PC-9 (cell line): ENCODE data around the gene CD37. TPM values are rescaled to one million over a fixed set of nuclear protein-coding genes. Genes with fewer than 3 reads are reported as not detected.
A peak's percentile ranks its signal among the peaks of the same experiment; 100 is the strongest.

Experiments
- BruUV-seq: library from RNA; stranded (reverse); fragments of 400-500 nt; replicated peaks from 2 replicates; lab custom pipeline; 2021; lab: Mats Ljungman, UMichigan
- CTCF ChIA-PET: fragments of 300-600 bp; sonication (Branson Sonifier 250); formaldehyde crosslinking; loops from one replicate; lab custom pipeline; 2022; ENCODE audit warnings: antibody characterized with exemption; lab: Charles Lee
- POLR2A ChIA-PET: fragments of 300-600 bp; sonication (Branson Sonifier 250); formaldehyde crosslinking; loops from one replicate; lab custom pipeline; 2022; ENCODE audit warnings: antibody characterized with exemption; ENCODE audit not compliant: unreplicated experiment; lab: Charles Lee
- DNase-seq, 2 experiments: peaks; one replicate each; pipeline versions ENCODE4 v3.0.0 to v3.0.0-alpha.2; 2015 to 2022; ENCODE audit warnings: mixed read lengths in 1 of 2
- H2AFZ ChIP-seq: fragments of 200-600 bp; sonication (generic); 2 replicates; pipeline ENCODE4 v1.8.1; 2017; ENCODE audit warnings: antibody characterized with exemption
- H3F3A ChIP-seq: fragments of 200-600 bp; sonication (generic); 2 replicates; pipeline ENCODE4 v1.8.1; 2017; ENCODE audit warnings: antibody characterized with exemption, mild to moderate bottlenecking, low read depth; ENCODE audit not compliant: insufficient read depth
- H3K27ac ChIP-seq: fragments of 200-600 bp; sonication (generic); 2 replicates; pipeline ENCODE4 v1.6.1; 2016; ENCODE audit warnings: mixed run types
- H3K27me3 ChIP-seq: fragments of 200-600 bp; sonication (generic); 2 replicates; pipeline ENCODE4 v1.6.1; 2016; ENCODE audit warnings: low read depth, mixed run types; ENCODE audit not compliant: insufficient read depth
- H3K36me3 ChIP-seq: fragments of 200-600 bp; sonication (generic); 2 replicates; pipeline ENCODE4 v1.6.1; 2016; ENCODE audit warnings: low read depth, mixed run types
- H3K4me1 ChIP-seq: fragments of 200-600 bp; sonication (generic); replicated peaks from 2 replicates; pipeline ENCODE4 v1.6.1; 2016; ENCODE audit warnings: mixed run types; ENCODE audit not compliant: insufficient read depth
- H3K4me2 ChIP-seq: fragments of 200-600 bp; sonication (generic); 2 replicates; pipeline ENCODE4 v1.6.1; 2017; ENCODE audit warnings: mixed run types
- H3K4me3 ChIP-seq: fragments of 200-600 bp; sonication (generic); 2 replicates; pipeline ENCODE4 v1.6.1; 2016; ENCODE audit warnings: mixed run types
- H3K79me2 ChIP-seq: fragments of 200-600 bp; sonication (generic); 2 replicates; pipeline ENCODE4 v1.6.1; 2017; ENCODE audit warnings: low read depth, mixed run types
- H3K9me2 ChIP-seq: fragments of 200-600 bp; sonication (generic); 2 replicates; pipeline ENCODE4 v1.8.1; 2017; ENCODE audit warnings: mild to moderate bottlenecking; ENCODE audit not compliant: insufficient read depth
- H3K9me3 ChIP-seq: fragments of 200-600 bp; sonication (generic); 2 replicates; pipeline ENCODE4 v1.8.1; 2016; ENCODE audit warnings: low read depth; ENCODE audit not compliant: insufficient read depth
- H4K20me1 ChIP-seq: fragments of 200-600 bp; sonication (generic); 2 replicates; pipeline ENCODE4 v1.8.1; 2017; ENCODE audit not compliant: insufficient read depth
- CTCF ChIP-seq: fragments of 200-600 bp; sonication (generic); conservative IDR thresholded peaks from 2 replicates; pipeline ENCODE4 v1.6.1; 2017; ENCODE audit warnings: mixed run types, antibody characterized with exemption, mild to moderate bottlenecking, moderate library complexity
- EZH2 ChIP-seq: fragments of 200-600 bp; sonication (generic); IDR thresholded peaks from 2 replicates; pipeline ENCODE4 v1.8.0; 2017; ENCODE audit warnings: antibody characterized with exemption, low read depth
- intact Hi-C: fragments of 100-400 bp; cut with micrococcal nuclease; formaldehyde crosslinking; loops from one replicate; pipeline ENCODE4 v1.10.0; 2022; ENCODE audit not compliant: unreplicated experiment
- total RNA-seq: library from RNA; stranded (reverse); gene quantifications from 2 replicates; pipeline ENCODE4 v1.2.3, GENCODE V29; 2021

The CD37 gene
- total RNA-seq, 1 experiment from 2014 or later, result not detected

- Histone ChIP-seq H4K20me1 (no peaks in the 10 kb centered on the region), H2AFZ (no peak overlapping the region), H3F3A (no peaks in the 10 kb centered on the region), H3K4me1 (no peaks in the 10 kb centered on the region), H3K27ac (no peak overlapping the region), H3K9me3 (no peaks in the 10 kb centered on the region), H3K4me2 (no peak overlapping the region), H3K79me2 (no peaks in the 10 kb centered on the region), H3K36me3 (0 out of 2 replicates have a peak, but pooled peaks cover 4% of the 10 kb centered on the region), H3K9me2 (no peaks in the 10 kb centered on the region), H3K4me3 (no peak overlapping the region), H3K27me3 (no peaks in the 10 kb centered on the region)
- no TSS peak for BruUV-seq
- POLR2A ChIA-PET, result no interaction called here
- no peak for DNase-seq
- CTCF ChIA-PET, result no interaction called here
- intact Hi-C loops, result no loop called here
- TF ChIP-seq EZH2 (no peak), CTCF (no peak)
Observed at GRCh38 chr19:49344505-49345423, 9.6 kb downstream of the CD37 start.

GRCh38 chr19:49347191-49347590 is 12.0 kb downstream of the CD37 start:
- Histone ChIP-seq H2AFZ (no peak overlapping the region), H3K4me1 (no peaks in the 10 kb centered on the region), H3K36me3 (0 out of 2 replicates have a peak, but pooled peaks cover 4% of the 10 kb centered on the region), H3F3A (no peaks in the 10 kb centered on the region), H3K9me3 (no peaks in the 10 kb centered on the region), H4K20me1 (no peaks in the 10 kb centered on the region), H3K4me2 (no peak overlapping the region), H3K27ac (no peak overlapping the region), H3K27me3 (no peaks in the 10 kb centered on the region), H3K4me3 (no peak overlapping the region), H3K79me2 (no peaks in the 10 kb centered on the region), H3K9me2 (no peaks in the 10 kb centered on the region)
- TF ChIP-seq CTCF (no peak), EZH2 (no peak)
- BruUV-seq, result no TSS peak
- CTCF ChIA-PET, result no interaction called here
- no peak for DNase-seq
- intact Hi-C loops, result no loop called here
- POLR2A ChIA-PET, result no interaction called here

- no peaks in the 10 kb centered on the region for H3K27me3 ChIP-seq
- no TSS peak for BruUV-seq
- no peaks in the 10 kb centered on the region for H3K4me1 ChIP-seq
- H3K9me3 ChIP-seq, result no peaks in the 10 kb centered on the region
- no peaks in the 10 kb centered on the region for H3K9me2 ChIP-seq
- H3K4me3 ChIP-seq, result no peak overlapping the region
- ChIA-PET CTCF (no interaction called here), POLR2A (interaction anchor here (0.6 kb wide), 1 partner anchor 292 kb away, joined by 4 read pairs; the partner anchor contains the start of gene RRAS)
- H3K36me3 ChIP-seq, result 0 out of 2 replicates have a peak, but pooled peaks cover 4% of the 10 kb centered on the region
- no peak overlapping the region for H3K27ac ChIP-seq
- peak in 1 of 2 experiments; percentile 58 for DNase-seq
- H3K79me2 ChIP-seq, result no peaks in the 10 kb centered on the region
- intact Hi-C loops, result no loop called here
- no peak overlapping the region for H3K4me2 ChIP-seq
- no peak overlapping the region for H2AFZ ChIP-seq
- no peak for TF ChIP-seq EZH2
- TF ChIP-seq CTCF, result peak; percentile 45; the same call in 1 of the 2 replicates
- no peaks in the 10 kb centered on the region for H4K20me1 ChIP-seq
- no peaks in the 10 kb centered on the region for H3F3A ChIP-seq
Observed at GRCh38 chr19:49347835-49348234, 12.6 kb downstream of the CD37 start.
